ENCODE measurements around the gene PCDH19.

Gene PCDH19

DNA sequence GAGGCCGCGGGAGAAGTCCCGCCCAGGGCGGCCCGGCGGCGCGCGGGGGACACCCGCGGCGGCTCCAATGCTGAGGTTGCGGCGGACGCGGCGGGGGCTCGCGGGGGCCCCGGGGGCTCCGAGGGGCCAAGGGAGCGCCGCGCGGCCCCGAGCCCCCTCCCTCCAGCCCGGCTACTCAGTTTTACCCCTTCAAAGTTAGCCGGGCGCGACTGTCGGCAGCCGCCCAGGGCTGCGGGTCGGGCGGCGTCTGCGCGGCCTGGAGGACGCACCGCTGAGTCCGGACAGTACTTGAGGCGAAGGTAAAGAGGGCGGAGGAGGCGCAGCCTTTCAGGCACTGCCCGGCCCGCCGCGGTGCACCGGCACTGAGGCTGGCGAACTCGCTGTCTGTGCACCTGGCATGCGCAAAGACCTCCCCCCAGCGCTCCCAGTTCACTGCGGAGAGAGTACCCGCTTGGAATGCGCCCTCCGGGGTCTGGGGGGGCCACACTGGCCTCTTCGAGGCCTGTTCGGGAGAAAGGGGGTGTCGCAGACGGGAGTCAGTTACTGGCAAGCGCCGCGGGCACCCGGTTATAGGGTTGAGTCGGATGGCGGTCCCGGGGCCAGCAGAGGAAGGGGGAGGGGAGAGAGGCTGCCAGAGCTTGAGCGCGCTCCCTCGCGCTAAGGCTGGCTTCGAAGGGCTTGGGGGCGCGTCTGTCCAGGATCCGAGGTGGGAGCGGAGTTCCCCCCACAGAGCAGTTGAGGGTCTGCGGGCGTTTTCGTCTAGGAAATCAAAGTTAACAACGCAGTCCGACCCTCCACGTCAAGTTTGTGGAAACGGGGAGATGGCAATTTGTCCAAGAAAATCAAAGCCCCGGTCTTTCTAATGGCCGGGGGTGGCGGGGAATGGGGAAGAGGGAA is 1.1 kb downstream of the PCDH19 start:
- TF ChIP-seq, protein P1, sequence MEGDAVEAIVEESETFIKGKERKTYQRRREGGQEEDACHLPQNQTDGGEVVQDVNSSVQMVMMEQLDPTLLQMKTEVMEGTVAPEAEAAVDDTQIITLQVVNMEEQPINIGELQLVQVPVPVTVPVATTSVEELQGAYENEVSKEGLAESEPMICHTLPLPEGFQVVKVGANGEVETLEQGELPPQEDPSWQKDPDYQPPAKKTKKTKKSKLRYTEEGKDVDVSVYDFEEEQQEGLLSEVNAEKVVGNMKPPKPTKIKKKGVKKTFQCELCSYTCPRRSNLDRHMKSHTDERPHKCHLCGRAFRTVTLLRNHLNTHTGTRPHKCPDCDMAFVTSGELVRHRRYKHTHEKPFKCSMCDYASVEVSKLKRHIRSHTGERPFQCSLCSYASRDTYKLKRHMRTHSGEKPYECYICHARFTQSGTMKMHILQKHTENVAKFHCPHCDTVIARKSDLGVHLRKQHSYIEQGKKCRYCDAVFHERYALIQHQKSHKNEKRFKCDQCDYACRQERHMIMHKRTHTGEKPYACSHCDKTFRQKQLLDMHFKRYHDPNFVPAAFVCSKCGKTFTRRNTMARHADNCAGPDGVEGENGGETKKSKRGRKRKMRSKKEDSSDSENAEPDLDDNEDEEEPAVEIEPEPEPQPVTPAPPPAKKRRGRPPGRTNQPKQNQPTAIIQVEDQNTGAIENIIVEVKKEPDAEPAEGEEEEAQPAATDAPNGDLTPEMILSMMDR (conservative IDR thresholded peaks at IDR 0.05): no peak
- H3K27ac ChIP-seq: no peak overlapping the region

DNA sequence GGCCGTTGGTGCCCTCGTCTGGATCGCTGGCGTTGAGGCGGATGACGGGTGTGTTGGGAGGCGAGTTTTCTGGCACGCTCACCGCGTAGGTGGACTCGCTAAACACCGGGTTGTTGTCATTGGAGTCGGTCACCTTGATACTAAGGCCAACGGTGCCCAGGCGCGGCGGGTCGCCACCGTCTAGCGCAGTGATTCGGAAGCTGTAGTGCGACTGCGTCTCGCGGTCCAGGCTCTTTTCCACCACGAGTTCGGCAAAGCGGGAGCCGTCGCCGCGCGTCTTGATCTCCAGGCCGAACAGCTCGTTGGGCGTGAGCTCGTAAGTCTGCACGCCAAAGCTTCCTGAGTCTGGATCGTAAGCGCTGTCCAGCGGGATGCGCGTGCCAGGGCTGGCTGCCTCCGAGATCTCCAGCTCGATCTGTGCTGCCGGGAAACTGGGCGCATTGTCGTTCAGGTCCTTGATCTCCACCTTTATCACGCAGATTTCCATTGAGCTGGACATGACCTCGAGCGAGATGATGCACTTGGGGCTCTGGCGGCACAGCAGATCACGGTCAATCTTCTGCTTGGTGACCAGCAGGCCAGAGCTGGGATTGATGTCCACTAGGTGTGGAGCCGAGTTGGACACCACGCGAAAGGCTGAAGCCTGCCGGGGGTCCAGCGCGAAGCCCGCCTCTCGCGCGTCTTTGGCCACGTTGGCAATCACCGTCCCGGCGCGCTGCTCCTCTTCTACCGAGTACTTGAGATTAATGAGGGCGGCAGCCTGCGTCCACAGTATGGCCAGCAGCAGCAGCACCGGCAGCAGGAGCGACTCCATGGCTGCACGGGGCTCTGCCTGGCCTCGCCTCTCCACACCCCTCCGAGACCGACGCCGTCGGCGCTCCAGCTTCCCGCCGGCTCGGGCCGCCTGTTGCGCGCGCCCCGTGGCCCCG is 2.0 kb downstream of the PCDH19 start:
- TF ChIP-seq, protein P1 (conservative IDR thresholded peaks at IDR 0.05): no peak
- H3K27ac ChIP-seq: no peak overlapping the region

DNA sequence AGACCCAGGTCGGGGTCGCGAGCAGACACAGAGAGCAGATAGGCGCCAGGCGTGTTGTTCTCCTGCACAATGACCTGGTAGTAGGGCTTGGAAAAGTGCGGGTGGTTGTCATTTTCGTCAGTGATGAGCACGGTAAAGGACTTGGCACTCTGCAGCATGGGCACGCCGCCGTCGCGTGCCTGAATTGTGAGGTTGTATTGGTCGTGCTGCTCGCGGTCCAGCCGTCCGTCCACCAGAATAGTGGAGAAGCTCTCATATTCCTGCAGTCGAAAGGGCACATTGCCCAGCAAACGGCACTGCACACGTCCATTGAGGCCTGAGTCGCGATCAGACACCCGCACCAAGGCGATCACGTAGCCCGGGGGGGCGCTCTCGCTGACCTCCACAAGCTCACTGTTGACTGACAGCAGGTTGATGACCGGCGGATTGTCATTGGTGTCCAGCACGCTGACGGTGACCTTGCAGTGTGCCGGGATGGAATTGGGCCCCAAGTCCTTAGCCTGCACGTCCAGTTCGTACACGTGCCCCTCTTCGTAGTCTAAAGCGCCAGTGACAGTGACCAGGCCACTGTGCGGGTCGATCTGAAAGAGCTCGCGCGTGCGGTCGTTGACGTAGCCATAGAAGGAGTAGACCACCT is 2.8 kb downstream of the PCDH19 start:
- no peak overlapping the region for H3K27ac ChIP-seq
- TF ChIP-seq, protein P1 (conservative IDR thresholded peaks at IDR 0.05): no peak

DNA sequence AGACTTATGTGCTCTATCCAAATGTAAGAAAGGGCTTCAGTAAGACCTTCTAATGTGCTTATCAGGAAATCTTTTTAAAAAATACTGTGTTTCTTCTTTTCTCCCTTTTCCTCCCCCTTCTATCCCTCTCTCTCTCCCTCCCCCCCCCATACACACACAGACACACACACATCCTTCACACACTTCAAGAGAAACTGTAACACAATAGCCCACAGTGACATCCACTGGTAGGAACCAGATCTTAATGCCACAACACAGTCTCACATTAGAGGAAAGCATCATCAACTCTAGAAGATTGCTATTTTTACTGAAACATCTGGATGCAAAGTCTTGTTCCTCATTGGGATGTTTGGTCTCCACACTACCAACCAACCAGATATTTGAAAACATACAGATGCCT is 4.6 kb downstream of the PCDH19 start:
- H3K27ac ChIP-seq: no peak overlapping the region
- TF ChIP-seq, protein P1 (conservative IDR thresholded peaks at IDR 0.05): no peak

DNA sequence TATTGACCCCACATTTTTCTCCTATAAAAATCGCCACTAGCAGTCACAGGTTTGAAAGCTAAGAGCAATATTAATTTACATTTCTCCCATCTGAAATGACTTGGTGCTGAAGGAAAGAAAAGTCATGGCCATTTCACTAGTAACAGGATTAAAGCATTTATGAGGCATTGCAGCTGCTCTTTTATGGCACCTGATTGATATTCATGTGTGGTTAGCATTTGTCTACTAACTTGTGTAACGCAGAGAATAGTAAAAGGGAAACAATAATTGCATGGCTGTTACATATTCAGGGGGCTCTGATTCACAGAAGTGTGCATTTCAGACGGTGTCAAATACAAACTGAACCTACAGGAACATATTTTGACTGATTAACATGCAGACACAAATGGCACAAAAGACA is 5.2 kb downstream of the PCDH19 start:
- H3K27ac ChIP-seq: no peak overlapping the region
- TF ChIP-seq, protein P1 (conservative IDR thresholded peaks at IDR 0.05): no peak

DNA sequence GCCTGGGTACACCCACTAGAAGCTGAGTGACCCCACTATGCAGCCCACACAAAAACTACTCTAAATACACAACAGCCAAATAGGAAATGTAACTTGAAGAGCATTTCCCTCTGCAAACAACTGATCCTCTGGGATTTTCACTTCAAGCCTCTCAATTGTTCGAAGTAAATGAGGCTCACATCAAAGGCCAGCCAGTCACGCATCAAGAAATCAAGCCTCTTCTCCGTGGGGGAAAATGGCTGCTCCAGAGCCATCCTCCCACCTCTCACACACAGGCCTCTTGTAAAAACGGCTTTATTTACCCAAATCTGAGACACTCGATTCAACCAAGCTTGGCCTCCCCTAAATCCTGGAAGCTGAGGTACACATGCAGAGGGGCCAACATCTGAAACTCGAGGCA is 14.3 kb downstream of the PCDH19 start:
- TF ChIP-seq, protein P1 (conservative IDR thresholded peaks at IDR 0.05): no peak

DNA sequence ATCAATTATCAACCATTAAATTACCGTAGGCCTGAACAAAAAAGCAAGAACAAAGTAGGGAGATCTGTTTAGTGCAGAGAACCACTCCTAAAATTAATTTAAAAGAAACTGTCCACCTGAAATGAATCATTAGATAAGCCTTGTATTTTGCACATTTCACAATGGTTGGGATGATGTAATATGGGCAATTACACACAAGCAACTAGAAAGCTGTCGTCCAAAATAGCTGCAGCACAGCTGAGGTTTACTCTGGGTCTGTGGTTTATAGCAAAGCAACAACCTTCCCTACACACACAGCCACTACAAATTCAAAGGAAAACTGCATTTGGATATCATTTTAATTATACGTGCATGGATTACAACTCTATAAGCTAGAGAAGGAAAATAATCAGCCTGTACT is 28.5 kb downstream of the PCDH19 start:
- TF ChIP-seq, protein P1 (conservative IDR thresholded peaks at IDR 0.05): no peak
- H3K27ac ChIP-seq: no peak overlapping the region

More for the DNA sequence above, 14.3 kb downstream of the PCDH19 start:
- no peak overlapping the region for H3K27ac ChIP-seq

Data from VCaP (cell line).